Measurements from ENCODE around the gene BMP2K. TPM values are rescaled to one million over a fixed set of nuclear protein-coding genes. Genes with fewer than 3 reads are reported as not detected.
"Not testable (repeated sequence)": the region's sequence is repeated elsewhere in the genome, so short reads cannot be mapped to it uniquely, and the experiment has no call there.

BMP2K gene
- total and polyA plus RNA-seq, 7 donors = 3.5 to 19.1 (median 15.2) TPM

DNA sequence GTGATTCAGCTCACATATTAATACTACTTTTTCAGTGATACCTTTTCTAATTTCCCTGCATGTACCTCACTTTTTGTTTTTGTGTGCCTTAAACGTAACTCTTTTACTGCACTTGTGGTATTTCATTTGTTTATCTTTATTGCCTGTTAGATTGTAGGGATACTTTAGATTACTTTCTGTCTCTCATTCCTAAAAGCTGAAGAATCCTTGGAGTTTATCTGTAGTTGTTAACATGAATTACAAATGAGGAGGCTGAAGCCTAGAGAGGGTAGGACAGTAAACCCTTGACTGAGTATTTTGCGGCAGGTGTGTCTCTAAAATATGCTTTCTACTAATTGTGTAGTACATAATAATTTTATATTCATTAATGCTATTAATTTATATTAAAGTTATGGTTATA lies 34.9 kb downstream of the BMP2K start:
- DNase-seq (no peak), ATAC-seq (no peak)
- no peaks in the 10 kb centered on the region for H3K27me3 ChIP-seq (ENCODE audit: insufficient read depth in 3 of 3, low read length in 2 of 3)
- intact Hi-C loops (cut with DNase I) = no loop called here
- H3K4me1 ChIP-seq = peaks cover 14% of the 10 kb centered on the region
- 95 to 97% (median 97%) methylated on average over 2 of the region's 2 CpGs for WGBS, 3 donors
- peaks cover 6% of the 10 kb centered on the region for H3K9me3 ChIP-seq
- TF ChIP-seq, protein P1, sequence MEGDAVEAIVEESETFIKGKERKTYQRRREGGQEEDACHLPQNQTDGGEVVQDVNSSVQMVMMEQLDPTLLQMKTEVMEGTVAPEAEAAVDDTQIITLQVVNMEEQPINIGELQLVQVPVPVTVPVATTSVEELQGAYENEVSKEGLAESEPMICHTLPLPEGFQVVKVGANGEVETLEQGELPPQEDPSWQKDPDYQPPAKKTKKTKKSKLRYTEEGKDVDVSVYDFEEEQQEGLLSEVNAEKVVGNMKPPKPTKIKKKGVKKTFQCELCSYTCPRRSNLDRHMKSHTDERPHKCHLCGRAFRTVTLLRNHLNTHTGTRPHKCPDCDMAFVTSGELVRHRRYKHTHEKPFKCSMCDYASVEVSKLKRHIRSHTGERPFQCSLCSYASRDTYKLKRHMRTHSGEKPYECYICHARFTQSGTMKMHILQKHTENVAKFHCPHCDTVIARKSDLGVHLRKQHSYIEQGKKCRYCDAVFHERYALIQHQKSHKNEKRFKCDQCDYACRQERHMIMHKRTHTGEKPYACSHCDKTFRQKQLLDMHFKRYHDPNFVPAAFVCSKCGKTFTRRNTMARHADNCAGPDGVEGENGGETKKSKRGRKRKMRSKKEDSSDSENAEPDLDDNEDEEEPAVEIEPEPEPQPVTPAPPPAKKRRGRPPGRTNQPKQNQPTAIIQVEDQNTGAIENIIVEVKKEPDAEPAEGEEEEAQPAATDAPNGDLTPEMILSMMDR (IDR thresholded peaks at IDR 0.05) = no peak
- H3K4me3 ChIP-seq = no peak overlapping the region
- H3K27ac ChIP-seq = no peak overlapping the region
- H3K36me3 ChIP-seq (ENCODE audit: insufficient read depth in 1 of 2, low read depth in 1 of 2) = no peaks in the 10 kb centered on the region

DNA sequence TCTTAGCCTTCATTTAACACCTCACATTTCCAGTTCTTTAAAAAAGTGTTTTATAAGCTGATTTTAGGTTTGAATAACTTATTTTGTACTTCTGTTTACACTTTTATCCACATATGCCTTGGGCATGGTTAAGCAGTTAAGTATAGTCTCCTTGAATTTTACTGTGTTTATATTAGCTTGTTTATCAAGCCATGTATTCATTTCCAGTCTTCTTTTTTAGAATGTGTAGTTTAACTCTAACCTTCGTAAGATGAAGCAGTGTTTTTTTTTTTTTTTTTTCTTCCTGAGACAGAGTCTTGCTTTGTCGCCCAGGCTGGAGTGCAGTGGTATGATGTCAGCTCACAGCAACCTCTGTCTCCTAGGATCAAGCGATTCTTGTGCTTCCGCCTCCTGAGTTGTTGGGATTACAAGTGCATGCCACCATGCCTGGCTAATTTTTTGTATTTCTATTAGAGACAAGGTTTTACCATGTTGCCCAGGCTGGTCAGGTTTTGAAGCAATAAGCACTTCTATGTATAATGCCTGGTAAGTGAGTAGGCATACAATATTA lies 42.5 kb downstream of the BMP2K start:
- DNase-seq (no peak), ATAC-seq (no peak)
- Histone ChIP-seq H3K27ac (no peak overlapping the region), H3K36me3 (ENCODE audit: insufficient read depth in 1 of 2, low read depth in 1 of 2) (no peaks in the 10 kb centered on the region), H3K4me3 (no peak overlapping the region), H3K4me1 (no peaks in the 10 kb centered on the region), H3K9me3 (no peaks in the 10 kb centered on the region), H3K27me3 (ENCODE audit: insufficient read depth in 3 of 3, low read length in 2 of 3) (no peaks in the 10 kb centered on the region)
- 94 to 99% (median 96%) methylated on average over 4 of the region's 4 CpGs for WGBS, 3 donors
- intact Hi-C loops (cut with DNase I) = no loop called here
- TF ChIP-seq, protein P1 (IDR thresholded peaks at IDR 0.05) = no peak

DNA sequence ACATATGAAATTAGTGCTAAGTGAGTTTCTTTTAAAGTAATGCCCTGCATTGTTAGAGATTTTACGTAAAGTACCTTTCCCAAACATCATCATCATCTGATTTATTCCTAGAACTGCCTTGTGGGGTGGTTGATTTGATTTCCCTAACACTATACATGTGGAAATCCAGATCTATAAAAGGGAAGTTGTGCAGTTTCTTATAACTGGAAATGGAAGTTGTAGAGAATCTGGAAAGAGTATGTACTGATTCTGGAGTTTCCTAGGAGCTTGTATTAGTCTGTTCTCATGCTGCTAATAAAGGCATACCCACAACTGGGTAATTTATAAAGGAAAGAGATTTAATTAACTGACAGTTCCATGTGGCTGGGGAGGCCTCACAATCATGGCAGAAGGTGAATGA lies 47.9 kb downstream of the BMP2K start:
- WGBS, 3 donors = 97 to 100% (median 99%) methylated on average over 1 of the region's 1 CpG
- H3K27me3 ChIP-seq (ENCODE audit: insufficient read depth in 3 of 3, low read length in 2 of 3) = no peaks in the 10 kb centered on the region
- H3K27ac ChIP-seq = no peak overlapping the region
- DNase-seq (no peak), ATAC-seq (no peak)
- H3K9me3 ChIP-seq = no peaks in the 10 kb centered on the region
- H3K4me1 ChIP-seq = no peaks in the 10 kb centered on the region
- H3K36me3 ChIP-seq (ENCODE audit: insufficient read depth in 1 of 2, low read depth in 1 of 2) = peaks cover 0 to 35% of the 10 kb centered on the region in 2 donors
- intact Hi-C loops (cut with DNase I) = no loop called here
- TF ChIP-seq, protein P1 (IDR thresholded peaks at IDR 0.05) = no peak
- H3K4me3 ChIP-seq = no peak overlapping the region

DNA sequence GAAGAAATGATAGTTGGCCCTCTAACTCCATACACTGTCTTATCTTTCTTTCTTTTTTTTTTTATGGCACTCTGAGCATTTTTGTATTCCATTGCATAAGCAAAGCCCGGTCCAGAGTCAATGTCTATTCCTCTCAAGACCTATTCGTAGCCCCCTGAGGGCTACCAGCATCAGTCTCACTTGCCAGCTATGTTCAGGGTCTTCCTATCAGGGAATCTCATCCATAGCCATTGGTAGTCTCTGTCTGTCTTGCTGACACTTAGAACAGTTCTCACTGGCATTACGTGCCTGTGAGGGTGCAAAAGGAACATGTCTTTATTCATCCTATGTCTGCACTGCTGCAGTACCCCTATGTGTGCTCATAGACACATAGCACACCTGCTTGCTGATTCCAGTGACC lies 51.0 kb downstream of the BMP2K start:
- ATAC-seq = no peak
- DNase-seq = no peak
- Histone ChIP-seq H3K9me3 (no peaks in the 10 kb centered on the region), H3K4me3 (no peak overlapping the region), H3K27ac (no peak overlapping the region), H3K36me3 (ENCODE audit: insufficient read depth in 1 of 2, low read depth in 1 of 2) (peaks cover 0 to 43% of the 10 kb centered on the region in 2 donors), H3K4me1 (no peaks in the 10 kb centered on the region), H3K27me3 (ENCODE audit: insufficient read depth in 3 of 3, low read length in 2 of 3) (no peaks in the 10 kb centered on the region)
- intact Hi-C loops (cut with DNase I) = no loop called here
- WGBS, 3 donors = 92 to 96% (median 95%) methylated on average over 3 of the region's 3 CpGs
- TF ChIP-seq, protein P1 (IDR thresholded peaks at IDR 0.05) = no peak

DNA sequence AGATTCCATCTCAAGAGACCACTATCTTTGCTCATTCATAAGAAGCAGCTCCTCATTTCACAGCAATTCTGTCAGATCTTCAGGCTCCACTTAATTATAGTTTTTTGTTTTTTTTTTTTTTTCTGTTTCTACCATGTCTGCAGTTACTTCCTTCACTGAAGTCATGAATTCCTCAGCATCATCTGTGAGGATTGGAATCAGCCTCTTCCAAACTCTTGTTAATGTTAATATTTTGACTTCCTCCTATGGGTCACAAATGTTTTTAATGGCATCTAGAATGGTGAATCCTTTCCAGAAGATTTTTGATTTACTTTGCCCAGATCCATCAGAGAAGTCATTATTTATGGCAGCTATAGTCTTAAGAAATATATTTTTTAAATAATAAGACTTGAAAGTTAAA lies 53.1 kb downstream of the BMP2K start:
- TF ChIP-seq, protein P1 (IDR thresholded peaks at IDR 0.05) = no peak
- no peak for DNase-seq
- intact Hi-C loops (cut with DNase I) = no loop called here
- ATAC-seq = no peak
- no peak overlapping the region for H3K4me3 ChIP-seq
- no peak overlapping the region for H3K27ac ChIP-seq
- no peaks in the 10 kb centered on the region for H3K9me3 ChIP-seq
- H3K36me3 ChIP-seq (ENCODE audit: insufficient read depth in 1 of 2, low read depth in 1 of 2) = peaks cover 0 to 50% of the 10 kb centered on the region in 2 donors
- H3K4me1 ChIP-seq = no peaks in the 10 kb centered on the region
- H3K27me3 ChIP-seq (ENCODE audit: insufficient read depth in 3 of 3, low read length in 2 of 3) = no peaks in the 10 kb centered on the region

DNA sequence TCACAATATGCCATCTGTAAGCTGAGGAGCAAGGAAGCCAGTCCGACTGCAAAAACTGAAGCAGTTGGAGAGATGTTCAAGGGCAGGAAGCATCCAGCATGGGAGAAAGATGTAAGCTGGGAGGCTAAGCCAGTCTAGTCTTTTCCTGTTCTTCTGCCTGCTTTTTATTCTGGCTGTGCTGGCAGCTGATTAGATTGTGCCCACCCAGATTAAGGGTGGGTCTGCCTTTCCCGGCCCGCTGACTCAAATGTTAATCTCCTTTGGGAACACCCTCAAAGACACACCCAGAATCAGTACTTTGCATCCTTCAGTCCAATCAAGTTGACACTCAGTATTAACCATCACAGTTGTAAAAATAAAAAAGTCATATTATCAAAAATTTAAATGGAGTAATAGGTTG lies 63.5 kb downstream of the BMP2K start:
- H3K9me3 ChIP-seq; DNase-seq; H3K27ac ChIP-seq; H3K27me3 ChIP-seq (ENCODE audit: insufficient read depth in 3 of 3, low read length in 2 of 3); intact Hi-C loops (cut with DNase I); H3K4me1 ChIP-seq; ATAC-seq; H3K4me3 ChIP-seq: not testable (repeated sequence)
- WGBS, 3 donors = 85 to 96% (median 90%) methylated on average over 3 of the region's 3 CpGs
- peaks cover 0 to 13% of the 10 kb centered on the region in 2 donors for H3K36me3 ChIP-seq (ENCODE audit: insufficient read depth in 1 of 2, low read depth in 1 of 2)

DNA sequence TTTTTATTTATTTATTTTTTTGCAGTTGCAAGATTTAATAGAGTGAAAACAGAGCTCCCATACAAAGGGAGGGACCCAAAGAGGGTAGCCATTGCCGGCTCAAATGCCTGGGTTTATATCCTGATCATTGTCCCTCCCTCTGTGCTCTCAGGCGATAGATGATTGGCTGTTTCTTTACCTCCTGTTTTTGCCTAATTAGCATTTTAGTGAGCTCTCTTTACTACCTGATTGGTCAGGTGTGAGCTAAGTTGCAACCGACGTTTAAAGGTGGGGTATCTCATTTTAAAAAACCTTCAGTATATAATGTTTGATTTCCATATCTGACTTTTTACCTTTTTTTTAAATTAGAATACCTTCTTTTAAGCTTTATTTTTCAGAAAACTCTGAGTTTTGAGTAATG lies 64.1 kb downstream of the BMP2K start:
- intact Hi-C loops (cut with DNase I); H3K9me3 ChIP-seq; H3K4me3 ChIP-seq; H3K27me3 ChIP-seq (ENCODE audit: insufficient read depth in 3 of 3, low read length in 2 of 3); ATAC-seq; H3K4me1 ChIP-seq; DNase-seq; H3K27ac ChIP-seq: not testable (repeated sequence)
- H3K36me3 ChIP-seq (ENCODE audit: insufficient read depth in 1 of 2, low read depth in 1 of 2) = peaks cover 0 to 13% of the 10 kb centered on the region in 2 donors
- 94 to 97% (median 96%) methylated on average over 4 of the region's 4 CpGs for WGBS, 3 donors
